ENCODE measurements around the gene ALG1.
A peak's percentile ranks its signal among the peaks of the same experiment; 100 is the strongest.

Gene ALG1

GRCh38 chr16:5071681-5072333, at the start of gene ALG1:
ALG1 (plus strand) TSS chr16:5071843; CDS start chr16:5071850, 7 bp downstream.
- TF ChIP-seq CTCF (conservative IDR thresholded peaks at IDR 0.05; ENCODE audit: control insufficient read depth, insufficient read depth, low read depth, low read length) = no peak
- DNase-seq (ENCODE audit: low read depth) = peak; percentile 82
- peak within 1 kb of the TSS; percentile 85 for H3K4me3 ChIP-seq (ENCODE audit: control insufficient read depth, low read depth, low read length)

GRCh38 chr16:5022521-5022920, 49.1 kb upstream of the ALG1 start:
- TF ChIP-seq CTCF (conservative IDR thresholded peaks at IDR 0.05; ENCODE audit: control insufficient read depth, insufficient read depth, low read depth, low read length) = no peak
- no peak overlapping the region for H3K4me3 ChIP-seq (ENCODE audit: control insufficient read depth, low read depth, low read length)
- no peak for DNase-seq (ENCODE audit: low read depth)

- peak; percentile 10 for TF ChIP-seq CTCF (conservative IDR thresholded peaks at IDR 0.05; ENCODE audit: control insufficient read depth, insufficient read depth, low read depth, low read length)
- DNase-seq (ENCODE audit: low read depth) = peak; percentile 35
- no peak overlapping the region for H3K4me3 ChIP-seq (ENCODE audit: control insufficient read depth, low read depth, low read length)
These were observed 47.0 kb upstream of the ALG1 start for GRCh38 chr16:5024632-5025031.

GRCh38 chr16:5025171-5025632, 46.4 kb upstream of the ALG1 start:
- DNase-seq (ENCODE audit: low read depth) = no peak
- TF ChIP-seq CTCF (conservative IDR thresholded peaks at IDR 0.05; ENCODE audit: control insufficient read depth, insufficient read depth, low read depth, low read length) = no peak
- no peak overlapping the region for H3K4me3 ChIP-seq (ENCODE audit: control insufficient read depth, low read depth, low read length)

- DNase-seq (ENCODE audit: low read depth) = no peak
- no peak overlapping the region for H3K4me3 ChIP-seq (ENCODE audit: control insufficient read depth, low read depth, low read length)
- no peak for TF ChIP-seq CTCF (conservative IDR thresholded peaks at IDR 0.05; ENCODE audit: control insufficient read depth, insufficient read depth, low read depth, low read length)
These were observed 45.0 kb upstream of the ALG1 start for GRCh38 chr16:5026664-5027063.

GRCh38 chr16:5027086-5027485, 44.6 kb upstream of the ALG1 start:
- no peak for TF ChIP-seq CTCF (conservative IDR thresholded peaks at IDR 0.05; ENCODE audit: control insufficient read depth, insufficient read depth, low read depth, low read length)
- no peak for DNase-seq (ENCODE audit: low read depth)
- no peak overlapping the region for H3K4me3 ChIP-seq (ENCODE audit: control insufficient read depth, low read depth, low read length)
